Mononuclear cell (primary cell): ENCODE results near the gene PRKD2. TPM values are rescaled to one million over a fixed set of nuclear protein-coding genes. Genes with fewer than 3 reads are reported as not detected.
A peak's percentile ranks its signal among the peaks of the same experiment; 100 is the strongest.

Source experiments
- H3K27me3 ChIP-seq: 2 replicates; pipeline ENCODE4 v1.6.0; 2011; ENCODE audit warnings: low read length, control low read depth; ENCODE audit not compliant: insufficient read depth
- H3K4me1 ChIP-seq: 2 replicates; pipeline ENCODE4 v1.5.1; 2011; ENCODE audit warnings: mild to moderate bottlenecking, low read length, control low read depth; ENCODE audit not compliant: insufficient read depth
- H3K4me3 ChIP-seq: 2 replicates; pipeline ENCODE4 v1.5.1; 2011; ENCODE audit warnings: mild to moderate bottlenecking, low read length, moderate library complexity
- H3K9me3 ChIP-seq: 2 replicates; pipeline ENCODE4 v1.5.1; 2011; ENCODE audit warnings: low read depth, mild to moderate bottlenecking, control low read depth, low read length
- total RNA-seq: library from RNA; depleted of rRNA; stranded (reverse); fragments of >200 nt; gene quantifications from one replicate; pipeline ENCODE4 v1.2.3, GENCODE V29; 2012

PRKD2 gene
- total RNA-seq, 1 donor = 25.2 TPM

- H3K9me3 ChIP-seq = no peaks in the 10 kb centered on the region
- H3K4me3 ChIP-seq = no peak overlapping the region
- H3K4me1 ChIP-seq = no peaks in the 10 kb centered on the region
- no peaks in the 10 kb centered on the region for H3K27me3 ChIP-seq
These were observed 29.3 kb downstream of the PRKD2 start for GRCh38 chr19:46687438-46688145.

DNA sequence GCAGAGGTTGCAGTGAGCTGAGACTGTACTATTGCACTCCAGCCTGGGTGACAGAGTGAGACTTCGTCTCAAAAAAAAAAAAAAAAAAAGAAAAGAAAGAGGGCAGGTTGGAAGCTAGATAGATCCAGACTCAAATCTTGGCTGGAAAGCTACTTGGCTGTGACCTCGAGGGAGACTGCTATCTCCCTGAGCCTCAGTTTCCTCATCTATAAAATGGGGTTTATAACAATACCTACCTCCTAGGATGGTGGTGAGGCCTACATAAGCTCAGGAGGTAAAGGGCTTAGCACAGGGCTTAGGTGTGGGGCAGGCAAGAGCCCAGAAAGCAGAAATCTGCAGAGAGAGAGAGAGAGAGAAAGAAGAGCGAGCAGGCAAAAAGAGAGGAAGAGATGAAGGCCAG lies 31.7 kb downstream of the PRKD2 start:
- Histone ChIP-seq H3K27me3 (no peaks in the 10 kb centered on the region), H3K9me3 (no peaks in the 10 kb centered on the region), H3K4me3 (no peak overlapping the region), H3K4me1 (no peaks in the 10 kb centered on the region)

- Histone ChIP-seq H3K9me3 (no peaks in the 10 kb centered on the region), H3K27me3 (no peaks in the 10 kb centered on the region), H3K4me3 (no peak overlapping the region), H3K4me1 (no peaks in the 10 kb centered on the region)
These were observed 38.7 kb downstream of the PRKD2 start for GRCh38 chr19:46678110-46678732.

- Histone ChIP-seq H3K4me3 (no peak overlapping the region), H3K27me3 (no peaks in the 10 kb centered on the region), H3K4me1 (no peaks in the 10 kb centered on the region), H3K9me3 (no peaks in the 10 kb centered on the region)
These were observed 42.3 kb downstream of the PRKD2 start for GRCh38 chr19:46674416-46675178.

DNA sequence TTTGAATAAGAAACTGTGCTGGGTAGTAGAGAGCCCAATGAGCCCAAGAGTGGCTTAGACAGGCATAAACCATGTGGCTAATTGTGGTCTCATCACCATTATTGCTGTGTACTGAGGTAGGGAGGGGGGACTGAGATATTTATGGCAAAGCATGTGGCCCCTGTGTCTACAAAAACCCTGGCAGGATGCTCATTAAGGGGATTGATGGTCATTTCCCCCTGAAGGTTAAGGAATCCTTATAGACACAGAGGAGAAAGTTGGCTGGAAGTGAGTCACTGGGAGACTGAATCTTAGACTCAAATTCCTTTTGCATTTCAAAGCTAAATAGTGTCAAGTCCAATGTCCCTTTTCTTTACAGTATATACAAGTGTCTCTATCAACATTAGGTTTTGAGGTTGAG lies 46.1 kb downstream of the PRKD2 start:
- no peak overlapping the region for H3K4me3 ChIP-seq
- no peaks in the 10 kb centered on the region for H3K4me1 ChIP-seq
- H3K27me3 ChIP-seq = no peaks in the 10 kb centered on the region
- no peaks in the 10 kb centered on the region for H3K9me3 ChIP-seq

- Histone ChIP-seq H3K4me1 (no peaks in the 10 kb centered on the region), H3K4me3 (no peak overlapping the region), H3K9me3 (no peaks in the 10 kb centered on the region), H3K27me3 (no peaks in the 10 kb centered on the region)
These were observed 48.3 kb downstream of the PRKD2 start for GRCh38 chr19:46668662-46669061.

DNA sequence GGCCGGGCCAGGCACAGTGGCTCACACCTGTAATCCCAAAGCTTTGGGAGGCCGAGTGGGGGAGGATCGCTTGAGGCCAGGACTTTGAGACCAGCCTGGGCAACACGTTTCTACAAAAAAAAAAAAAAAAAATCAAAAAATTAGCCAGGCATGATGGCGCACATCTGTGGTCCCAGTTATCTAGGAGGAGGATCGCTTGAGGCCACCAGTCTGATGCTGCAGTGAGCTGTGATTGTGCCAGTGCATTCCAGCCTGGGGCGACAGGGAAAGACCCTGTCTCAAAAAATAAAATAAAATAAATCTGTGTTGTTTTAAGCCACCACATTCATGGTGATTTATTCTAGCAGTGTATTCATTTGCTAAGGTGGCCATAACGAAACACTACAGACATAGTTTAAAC lies 51.8 kb downstream of the PRKD2 start:
- no peak overlapping the region for H3K4me3 ChIP-seq
- no peaks in the 10 kb centered on the region for H3K9me3 ChIP-seq
- H3K4me1 ChIP-seq = peaks cover 14% of the 10 kb centered on the region
- peaks cover 5% of the 10 kb centered on the region for H3K27me3 ChIP-seq

DNA sequence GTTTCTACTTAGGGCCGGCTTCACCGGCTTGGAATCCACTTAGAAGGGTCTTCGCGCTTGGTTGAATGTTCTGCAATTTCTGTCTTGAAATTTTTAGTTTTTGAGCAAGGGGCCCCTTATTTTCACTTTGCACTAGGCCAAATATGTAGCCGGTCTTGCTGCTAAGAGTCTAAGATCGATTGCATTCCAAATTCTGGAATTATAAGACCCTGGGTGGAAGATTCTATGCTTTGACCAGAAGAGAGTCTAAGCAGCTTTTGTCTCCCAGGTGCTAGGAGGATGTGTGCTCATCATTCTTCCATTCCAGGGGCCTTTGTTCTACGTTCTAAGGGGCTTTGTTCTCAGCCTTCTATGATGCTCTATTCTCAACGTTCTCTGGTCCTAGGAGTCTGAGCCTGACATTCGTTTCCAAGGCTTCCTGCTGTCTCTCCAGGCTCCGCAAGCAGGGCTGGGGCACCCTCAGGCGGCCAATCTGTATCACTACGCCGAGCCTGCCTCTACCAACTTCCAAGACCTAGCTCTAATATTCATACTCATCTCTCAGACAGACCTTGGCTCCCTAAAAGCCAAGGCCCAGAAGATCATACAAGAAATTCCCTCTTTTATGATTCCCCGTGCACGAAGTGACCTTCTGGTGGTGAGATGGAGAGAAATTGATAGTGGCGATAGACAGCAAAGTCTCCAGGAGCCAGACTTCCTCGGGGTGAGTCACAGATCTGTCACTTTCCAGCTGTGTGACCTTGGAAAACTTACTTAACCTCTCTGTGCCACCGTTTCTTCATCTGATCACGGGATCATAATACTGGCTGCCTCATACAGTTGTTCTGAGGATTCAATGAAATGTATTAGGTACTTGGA lies 55.0 kb downstream of the PRKD2 start:
- Histone ChIP-seq H3K27me3 (peaks cover 28% of the 10 kb centered on the region), H3K4me1 (peaks cover 24% of the 10 kb centered on the region), H3K9me3 (no peaks in the 10 kb centered on the region), H3K4me3 (peak overlapping the region; percentile 30)

- Histone ChIP-seq H3K9me3 (no peaks in the 10 kb centered on the region), H3K27me3 (peaks cover 32% of the 10 kb centered on the region), H3K4me3 (peak within 1 kb of the TSS; percentile 30), H3K4me1 (peaks cover 24% of the 10 kb centered on the region)
These were observed 55.7 kb downstream of the PRKD2 start, which contains the start of gene DACT3 for GRCh38 chr19:46661020-46661731. DACT3 (minus strand) TSS chr19:46661182; CDS start chr19:46661064, 118 bp downstream.

- Histone ChIP-seq H3K27me3 (peaks cover 32% of the 10 kb centered on the region), H3K9me3 (no peaks in the 10 kb centered on the region), H3K4me1 (peaks cover 24% of the 10 kb centered on the region), H3K4me3 (no peak overlapping the region)
These were observed 56.3 kb downstream of the PRKD2 start for GRCh38 chr19:46660551-46661019.

DNA sequence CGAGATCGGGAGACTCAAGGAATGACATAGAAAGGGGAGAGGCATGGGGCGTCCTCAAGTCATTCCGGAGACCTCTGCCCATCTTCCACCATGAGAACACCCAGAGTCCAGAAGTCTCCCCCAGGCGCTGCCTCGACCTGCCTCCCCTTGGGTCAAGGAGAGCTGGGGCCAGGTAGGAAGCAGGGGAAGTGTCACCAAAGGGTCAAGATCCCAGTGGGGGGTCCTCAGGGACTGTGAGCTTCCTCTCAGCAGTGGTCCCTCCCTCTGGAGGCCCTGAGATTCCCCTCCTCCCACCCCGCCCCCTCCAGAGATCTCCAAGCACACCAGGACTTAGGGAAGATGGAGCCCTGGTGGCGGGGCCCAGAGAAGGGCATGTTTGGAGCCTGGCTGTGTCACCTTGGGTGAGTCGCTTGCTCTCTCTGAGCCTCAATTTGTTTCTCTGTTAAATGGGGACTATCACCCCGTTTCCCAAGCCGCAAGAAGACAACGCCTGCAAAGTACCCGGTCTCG lies 56.9 kb downstream of the PRKD2 start:
- no peak overlapping the region for H3K4me3 ChIP-seq
- H3K4me1 ChIP-seq = peaks cover 24% of the 10 kb centered on the region
- no peaks in the 10 kb centered on the region for H3K9me3 ChIP-seq
- peaks cover 32% of the 10 kb centered on the region for H3K27me3 ChIP-seq

- Histone ChIP-seq H3K4me1 (peaks cover 24% of the 10 kb centered on the region), H3K9me3 (no peaks in the 10 kb centered on the region), H3K27me3 (peaks cover 32% of the 10 kb centered on the region)
These were observed 57.5 kb downstream of the PRKD2 start for GRCh38 chr19:46659151-46660007.

DNA sequence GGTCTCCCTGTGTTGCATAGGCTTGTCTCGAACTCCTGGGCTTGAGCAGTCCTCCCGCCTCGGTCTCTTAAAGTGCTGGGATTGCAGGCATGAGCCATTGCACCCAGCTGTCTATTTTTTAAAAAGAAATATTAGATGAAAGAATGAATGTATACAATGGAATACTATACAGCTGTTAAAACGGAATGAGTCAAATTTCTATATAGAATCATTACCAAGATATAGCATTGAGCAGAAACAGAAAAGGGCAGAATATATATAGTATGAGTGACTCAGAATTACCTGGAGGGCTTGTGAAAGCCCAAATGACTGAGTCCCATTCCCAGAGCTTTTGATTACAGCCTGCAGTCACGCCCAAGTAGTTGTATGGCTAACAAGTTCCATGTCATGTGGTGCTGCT lies 60.4 kb downstream of the PRKD2 start:
- H3K4me3 ChIP-seq = no peak overlapping the region
- no peaks in the 10 kb centered on the region for H3K9me3 ChIP-seq
- H3K27me3 ChIP-seq = peaks cover 32% of the 10 kb centered on the region
- H3K4me1 ChIP-seq = peaks cover 20% of the 10 kb centered on the region

More at GRCh38 chr19:46659151-46660007, 57.5 kb downstream of the PRKD2 start:
- H3K4me3 ChIP-seq = no peak overlapping the region
